Esophagus muscularis mucosa (tissue), 4 donors: ENCODE measurements around the gene KHNYN.

Source experiments
- EP300 ChIP-seq: sonication (generic); formaldehyde crosslinking; IDR thresholded peaks from one replicate; pipeline ENCODE4 v1.6.1; 2017; ENCODE audit warnings: antibody characterized with exemption
- POLR2A ChIP-seq: fragments of 450-650 bp; IDR thresholded peaks from one replicate; pipeline ENCODE4 v1.6.1; 2017; ENCODE audit warnings: antibody characterized with exemption, moderate library complexity, mild to moderate bottlenecking, low read depth
- TF ChIP-seq, protein P1 (sequence below), 3 experiments: fragments of 200-600 bp in 2 of 3; fragments of 450-650 bp in 1 of 3; sonication (generic) in 2 of 3; IDR thresholded peaks; one replicate each; pipeline ENCODE4 v1.5.1; 2017 to 2019; ENCODE audit warnings: antibody characterized with exemption in 3 of 3, mild to moderate bottlenecking in 2 of 3, moderate library complexity in 1 of 3

DNA sequence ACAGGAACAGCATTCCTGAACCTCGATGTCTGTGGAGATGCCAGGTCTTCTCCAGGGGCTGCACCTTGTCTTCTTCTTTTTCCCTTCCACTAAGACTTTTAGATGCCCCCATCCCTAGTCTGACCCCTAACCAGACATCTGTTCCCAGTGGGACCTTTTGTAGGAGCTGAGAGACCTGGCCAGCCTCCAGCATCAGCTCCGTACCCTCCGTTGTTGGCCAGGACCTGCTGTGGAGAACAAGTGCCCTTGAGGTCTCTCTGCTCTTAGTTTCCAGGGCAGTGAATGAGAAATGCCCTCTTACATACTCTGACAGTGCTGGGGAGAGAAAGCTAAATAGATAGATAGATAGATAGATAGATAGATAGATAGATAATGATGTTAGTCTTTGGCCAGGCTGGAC, 29.6 kb downstream of the KHNYN start:
- TF ChIP-seq, protein P1, sequence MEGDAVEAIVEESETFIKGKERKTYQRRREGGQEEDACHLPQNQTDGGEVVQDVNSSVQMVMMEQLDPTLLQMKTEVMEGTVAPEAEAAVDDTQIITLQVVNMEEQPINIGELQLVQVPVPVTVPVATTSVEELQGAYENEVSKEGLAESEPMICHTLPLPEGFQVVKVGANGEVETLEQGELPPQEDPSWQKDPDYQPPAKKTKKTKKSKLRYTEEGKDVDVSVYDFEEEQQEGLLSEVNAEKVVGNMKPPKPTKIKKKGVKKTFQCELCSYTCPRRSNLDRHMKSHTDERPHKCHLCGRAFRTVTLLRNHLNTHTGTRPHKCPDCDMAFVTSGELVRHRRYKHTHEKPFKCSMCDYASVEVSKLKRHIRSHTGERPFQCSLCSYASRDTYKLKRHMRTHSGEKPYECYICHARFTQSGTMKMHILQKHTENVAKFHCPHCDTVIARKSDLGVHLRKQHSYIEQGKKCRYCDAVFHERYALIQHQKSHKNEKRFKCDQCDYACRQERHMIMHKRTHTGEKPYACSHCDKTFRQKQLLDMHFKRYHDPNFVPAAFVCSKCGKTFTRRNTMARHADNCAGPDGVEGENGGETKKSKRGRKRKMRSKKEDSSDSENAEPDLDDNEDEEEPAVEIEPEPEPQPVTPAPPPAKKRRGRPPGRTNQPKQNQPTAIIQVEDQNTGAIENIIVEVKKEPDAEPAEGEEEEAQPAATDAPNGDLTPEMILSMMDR (IDR thresholded peaks at IDR 0.05), result no peak
- TF ChIP-seq POLR2A, result no peak
- TF ChIP-seq EP300, result no peak
